Loucy (cell line): Measurements from ENCODE around the gene CADM4.
A peak's percentile ranks its signal among the peaks of the same experiment; 100 is the strongest.

Experiments used
- H2AFZ ChIP-seq: fragments of 200-600 bp; sonication (generic); 2 replicates; pipeline ENCODE4 v1.6.0; 2016; ENCODE audit warnings: antibody characterized with exemption, mild to moderate bottlenecking, low read length, moderate library complexity
- H3F3A ChIP-seq: fragments of 200-600 bp; 2 replicates; pipeline ENCODE4 v1.6.0; 2016; ENCODE audit warnings: antibody characterized with exemption, low read depth, mild to moderate bottlenecking
- H3K27me3 ChIP-seq: fragments of 200-600 bp; sonication (generic); 2 replicates; pipeline ENCODE4 v1.6.1; 2014; ENCODE audit warnings: low read length, mild to moderate bottlenecking; ENCODE audit not compliant: insufficient read depth, poor library complexity, severe bottlenecking
- H3K36me3 ChIP-seq: fragments of 200-600 bp; sonication (generic); 2 replicates; pipeline ENCODE4 v1.6.1; 2016; ENCODE audit warnings: low read length; ENCODE audit not compliant: insufficient read depth
- H3K4me1 ChIP-seq: fragments of 200-600 bp; sonication (generic); 2 replicates; pipeline ENCODE4 v1.5.1; 2014; ENCODE audit warnings: low read length, mild to moderate bottlenecking; ENCODE audit not compliant: insufficient read depth, poor library complexity, severe bottlenecking
- H3K4me2 ChIP-seq: fragments of 200-600 bp; sonication (generic); 2 replicates; pipeline ENCODE4 v1.6.0; 2014; ENCODE audit warnings: antibody characterized with exemption, low read length, low read depth, mild to moderate bottlenecking; ENCODE audit not compliant: poor library complexity, severe bottlenecking
- H3K4me3 ChIP-seq: fragments of 200-600 bp; sonication (generic); 2 replicates; pipeline ENCODE4 v1.5.1; 2014; ENCODE audit warnings: low read length, mild to moderate bottlenecking, mixed read lengths; ENCODE audit not compliant: poor library complexity, severe bottlenecking
- H3K79me2 ChIP-seq: fragments of 200-600 bp; sonication (generic); 2 replicates; pipeline ENCODE4 v1.6.1; 2014; ENCODE audit warnings: low read length; ENCODE audit not compliant: insufficient read depth
- H3K9ac ChIP-seq: fragments of 200-600 bp; sonication (generic); 2 replicates; pipeline ENCODE4 v1.6.0; 2014; ENCODE audit warnings: mild to moderate bottlenecking, low read depth, low read length, moderate library complexity; ENCODE audit not compliant: poor library complexity, severe bottlenecking
- H3K9me2 ChIP-seq: fragments of 200-600 bp; sonication (generic); replicated peaks from 2 replicates; pipeline ENCODE4 v1.6.1; 2016; ENCODE audit warnings: low read depth, low read length, mixed read lengths
- H3K9me3 ChIP-seq: fragments of 200-600 bp; sonication (generic); 2 replicates; pipeline ENCODE4 v1.6.1; 2014; ENCODE audit warnings: mild to moderate bottlenecking, antibody characterized with exemption, low read length, low read depth; ENCODE audit not compliant: insufficient read depth
- H4K20me1 ChIP-seq: fragments of 200-600 bp; sonication (generic); 2 replicates; pipeline ENCODE4 v1.6.0; 2014; ENCODE audit warnings: antibody characterized with exemption, low read length, mild to moderate bottlenecking; ENCODE audit not compliant: insufficient read depth, poor library complexity, severe bottlenecking
- EZH2phosphoT487 ChIP-seq: fragments of 200-600 bp; IDR thresholded peaks from 2 replicates; pipeline ENCODE4 v1.6.1; 2018; ENCODE audit warnings: antibody characterized with exemption, mild to moderate bottlenecking, moderate library complexity, borderline replicate concordance
- TF ChIP-seq, protein P1 (sequence below): fragments of 200-600 bp; sonication (generic); conservative IDR thresholded peaks from 2 replicates; pipeline ENCODE4 v1.5.1; 2014; ENCODE audit warnings: mild to moderate bottlenecking, antibody characterized with exemption, low read length

CADM4 gene, protein sequence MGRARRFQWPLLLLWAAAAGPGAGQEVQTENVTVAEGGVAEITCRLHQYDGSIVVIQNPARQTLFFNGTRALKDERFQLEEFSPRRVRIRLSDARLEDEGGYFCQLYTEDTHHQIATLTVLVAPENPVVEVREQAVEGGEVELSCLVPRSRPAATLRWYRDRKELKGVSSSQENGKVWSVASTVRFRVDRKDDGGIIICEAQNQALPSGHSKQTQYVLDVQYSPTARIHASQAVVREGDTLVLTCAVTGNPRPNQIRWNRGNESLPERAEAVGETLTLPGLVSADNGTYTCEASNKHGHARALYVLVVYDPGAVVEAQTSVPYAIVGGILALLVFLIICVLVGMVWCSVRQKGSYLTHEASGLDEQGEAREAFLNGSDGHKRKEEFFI

DNA sequence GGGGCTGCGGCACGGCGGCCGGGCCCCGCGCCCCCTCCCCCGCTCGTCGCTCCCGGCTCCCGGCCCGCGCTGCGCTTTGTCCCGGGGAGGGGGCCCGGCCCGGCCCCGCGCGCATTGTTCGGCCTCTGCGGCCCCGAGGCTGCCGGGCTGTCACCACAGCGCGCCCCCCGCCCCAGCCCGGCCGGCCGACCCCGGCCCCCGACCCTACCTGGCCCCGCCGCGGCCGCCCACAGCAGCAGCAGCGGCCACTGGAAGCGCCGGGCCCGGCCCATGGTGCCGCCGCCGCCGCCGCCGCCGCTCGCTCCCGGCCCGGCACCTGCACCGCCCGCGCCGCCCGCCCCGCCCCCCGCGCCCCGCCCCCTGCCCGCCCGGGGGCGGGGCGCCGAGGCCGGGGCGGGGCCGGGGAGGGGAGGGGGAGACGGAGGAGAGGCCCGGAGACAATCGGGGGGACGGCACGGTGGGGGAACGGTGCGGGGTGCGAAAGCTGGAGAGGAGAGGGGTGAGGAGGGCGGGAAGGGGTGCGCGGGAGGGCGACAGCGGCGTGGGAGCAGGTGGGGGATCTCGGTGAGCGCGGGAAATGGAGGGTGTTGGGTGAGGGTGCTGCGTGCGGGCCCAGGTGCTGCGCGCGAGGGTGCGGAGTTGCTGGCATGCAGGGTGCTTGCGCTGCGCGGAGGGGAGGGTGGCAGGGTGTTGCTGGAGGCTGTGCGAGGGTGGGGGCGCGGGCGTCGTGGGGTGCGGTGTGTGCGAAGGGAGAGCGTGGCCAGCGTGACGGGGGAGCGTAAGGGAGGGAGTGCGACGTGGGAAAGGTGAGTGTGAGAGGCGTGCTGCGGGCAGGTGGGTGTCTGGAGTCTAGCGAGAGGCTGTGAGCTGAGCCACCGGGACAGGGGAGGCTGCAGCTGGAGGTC lies at the start of gene CADM4:
Gene CADM4, minus strand, starts transcription at position 332 of the 905 bp plus-strand sequence. Its CDS starts 60 bp downstream, at position 272.
- H3K79me2 ChIP-seq, result no peaks in the 10 kb centered on the region
- H3K9ac ChIP-seq, result peak within 1 kb of the TSS; percentile 55
- no peaks in the 10 kb centered on the region for H3K27me3 ChIP-seq
- H3K4me2 ChIP-seq, result peak within 1 kb of the TSS; percentile 81
- TF ChIP-seq, protein P1, sequence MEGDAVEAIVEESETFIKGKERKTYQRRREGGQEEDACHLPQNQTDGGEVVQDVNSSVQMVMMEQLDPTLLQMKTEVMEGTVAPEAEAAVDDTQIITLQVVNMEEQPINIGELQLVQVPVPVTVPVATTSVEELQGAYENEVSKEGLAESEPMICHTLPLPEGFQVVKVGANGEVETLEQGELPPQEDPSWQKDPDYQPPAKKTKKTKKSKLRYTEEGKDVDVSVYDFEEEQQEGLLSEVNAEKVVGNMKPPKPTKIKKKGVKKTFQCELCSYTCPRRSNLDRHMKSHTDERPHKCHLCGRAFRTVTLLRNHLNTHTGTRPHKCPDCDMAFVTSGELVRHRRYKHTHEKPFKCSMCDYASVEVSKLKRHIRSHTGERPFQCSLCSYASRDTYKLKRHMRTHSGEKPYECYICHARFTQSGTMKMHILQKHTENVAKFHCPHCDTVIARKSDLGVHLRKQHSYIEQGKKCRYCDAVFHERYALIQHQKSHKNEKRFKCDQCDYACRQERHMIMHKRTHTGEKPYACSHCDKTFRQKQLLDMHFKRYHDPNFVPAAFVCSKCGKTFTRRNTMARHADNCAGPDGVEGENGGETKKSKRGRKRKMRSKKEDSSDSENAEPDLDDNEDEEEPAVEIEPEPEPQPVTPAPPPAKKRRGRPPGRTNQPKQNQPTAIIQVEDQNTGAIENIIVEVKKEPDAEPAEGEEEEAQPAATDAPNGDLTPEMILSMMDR, result no peak
- TF ChIP-seq EZH2phosphoT487, result no peak
- H3K9me3 ChIP-seq, result no peaks in the 10 kb centered on the region
- no peaks in the 10 kb centered on the region for H4K20me1 ChIP-seq
- no peaks in the 10 kb centered on the region for H3K9me2 ChIP-seq
- H3F3A ChIP-seq, result no peaks in the 10 kb centered on the region
- H3K4me1 ChIP-seq, result peaks cover 12% of the 10 kb centered on the region
- peak within 1 kb of the TSS; percentile 94 for H2AFZ ChIP-seq
- H3K36me3 ChIP-seq, result no peaks in the 10 kb centered on the region
- H3K4me3 ChIP-seq, result peak within 1 kb of the TSS; percentile 73

DNA sequence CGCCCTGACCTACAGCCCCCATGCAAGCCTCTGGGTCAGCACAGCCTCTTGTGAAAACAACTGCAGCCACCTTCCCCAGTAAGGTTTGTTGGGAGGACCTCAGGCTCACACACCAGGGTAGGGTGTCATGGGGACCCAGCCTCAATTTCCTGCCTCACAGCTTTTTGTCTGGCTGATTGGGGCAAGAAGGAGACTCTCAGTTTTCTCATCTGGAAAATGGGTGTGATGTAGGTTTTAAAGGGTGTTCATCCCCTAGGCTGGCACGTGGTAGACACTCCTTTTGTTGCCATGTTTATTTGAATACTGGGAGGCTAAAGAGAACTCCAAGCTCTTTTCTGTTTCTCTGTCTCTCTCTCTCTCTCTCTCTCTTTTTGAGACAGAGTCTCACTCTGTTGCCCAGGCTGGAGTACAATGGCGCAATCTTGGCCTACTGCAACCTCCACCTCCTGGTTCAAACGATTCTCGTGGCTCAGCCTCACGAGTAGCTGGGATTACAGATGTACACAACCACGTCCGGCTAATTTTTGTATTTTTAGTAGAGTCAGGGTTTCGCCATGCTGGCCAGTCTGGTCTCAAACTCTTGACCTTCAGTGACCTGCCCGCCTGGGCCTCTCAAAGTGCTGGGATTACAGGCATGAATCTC lies 48.5 kb upstream of the CADM4 start:
- H3K4me1 ChIP-seq, result no peaks in the 10 kb centered on the region
- no peaks in the 10 kb centered on the region for H4K20me1 ChIP-seq
- H3K9me2 ChIP-seq, result no peaks in the 10 kb centered on the region
- H3K4me2 ChIP-seq, result no peak overlapping the region
- H3K27me3 ChIP-seq, result no peaks in the 10 kb centered on the region
- no peak overlapping the region for H3K4me3 ChIP-seq
- H3K36me3 ChIP-seq, result no peaks in the 10 kb centered on the region
- no peaks in the 10 kb centered on the region for H3F3A ChIP-seq
- H3K79me2 ChIP-seq, result no peaks in the 10 kb centered on the region
- TF ChIP-seq, protein P1, result no peak
- no peak for TF ChIP-seq EZH2phosphoT487
- no peak overlapping the region for H2AFZ ChIP-seq
- H3K9me3 ChIP-seq, result peaks cover 3% of the 10 kb centered on the region; the same call in 1 of the 2 replicates
- no peak overlapping the region for H3K9ac ChIP-seq

DNA sequence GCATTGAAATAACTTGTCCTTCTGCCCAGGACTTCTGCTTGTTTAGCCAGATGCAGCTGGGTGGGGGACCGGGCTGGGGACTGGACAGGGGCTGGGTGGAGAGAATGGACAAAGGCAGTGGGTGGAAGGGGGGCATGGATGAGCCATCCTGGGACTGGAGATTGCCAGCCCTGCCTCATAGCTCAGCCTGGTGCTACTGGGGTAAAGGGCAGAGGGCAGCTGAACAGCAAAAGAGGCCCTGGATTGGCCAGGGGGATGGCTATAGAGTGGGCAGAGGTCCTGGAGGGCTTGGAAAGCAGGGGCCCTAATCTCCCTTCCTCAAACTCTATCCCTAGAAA lies 48.0 kb upstream of the CADM4 start:
- Histone ChIP-seq H2AFZ (no peak overlapping the region), H3K4me1 (no peaks in the 10 kb centered on the region), H3K4me3 (no peak overlapping the region), H3K4me2 (no peak overlapping the region), H3K79me2 (no peaks in the 10 kb centered on the region), H3K27me3 (no peaks in the 10 kb centered on the region), H3K36me3 (no peaks in the 10 kb centered on the region), H3K9me2 (no peaks in the 10 kb centered on the region), H3F3A (no peaks in the 10 kb centered on the region), H3K9ac (no peak overlapping the region), H4K20me1 (no peaks in the 10 kb centered on the region), H3K9me3 (peaks cover 3% of the 10 kb centered on the region; the same call in 1 of the 2 replicates)
- TF ChIP-seq, protein P1, result no peak
